ENCODE results near the gene NBPF10.
"Not testable (repeated sequence)": the region's sequence is repeated elsewhere in the genome, so short reads cannot be mapped to it uniquely, and the experiment has no call there.

The NBPF10 gene

GRCh38 chr1:146144465-146144864, at the start of gene NBPF10:
Gene NBPF10 (minus strand): TSS chr1:146144804. CDS start chr1:146144769, 35 bp downstream.
- H2AFZ ChIP-seq (ENCODE audit: low read depth, low read length); H3K36me3 ChIP-seq (ENCODE audit: insufficient read depth, low read length); H3K4me3 ChIP-seq (ENCODE audit: low read length); H3K9me3 ChIP-seq (ENCODE audit: low read length); H3K27me3 ChIP-seq (ENCODE audit: insufficient read depth, low read length); H3K4me1 ChIP-seq (ENCODE audit: insufficient read depth, low read length): not testable (repeated sequence)

- not testable (repeated sequence) for H3K9me3 ChIP-seq (ENCODE audit: low read length); H3K4me1 ChIP-seq (ENCODE audit: insufficient read depth, low read length)
These were observed 29.9 kb upstream of the NBPF10 start for GRCh38 chr1:146174531-146174930.

GRCh38 chr1:146167740-146168139, 23.1 kb upstream of the NBPF10 start:
- H3K27me3 ChIP-seq (ENCODE audit: insufficient read depth, low read length); H3K4me1 ChIP-seq (ENCODE audit: insufficient read depth, low read length); H2AFZ ChIP-seq (ENCODE audit: low read depth, low read length): not testable (repeated sequence)

More at GRCh38 chr1:146174531-146174930, 29.9 kb upstream of the NBPF10 start:
- not testable (repeated sequence) for H2AFZ ChIP-seq (ENCODE audit: low read depth, low read length); H3K4me3 ChIP-seq (ENCODE audit: low read length); H3K27me3 ChIP-seq (ENCODE audit: insufficient read depth, low read length); H3K36me3 ChIP-seq (ENCODE audit: insufficient read depth, low read length)

GRCh38 chr1:146167273-146167672, 22.7 kb upstream of the NBPF10 start:
- not testable (repeated sequence) for H3K9me3 ChIP-seq (ENCODE audit: low read length); H2AFZ ChIP-seq (ENCODE audit: low read depth, low read length); H3K36me3 ChIP-seq (ENCODE audit: insufficient read depth, low read length); H3K4me1 ChIP-seq (ENCODE audit: insufficient read depth, low read length); H3K4me3 ChIP-seq (ENCODE audit: low read length); H3K27me3 ChIP-seq (ENCODE audit: insufficient read depth, low read length)

More at GRCh38 chr1:146167740-146168139, 23.1 kb upstream of the NBPF10 start:
- not testable (repeated sequence) for H3K9me3 ChIP-seq (ENCODE audit: low read length); H3K36me3 ChIP-seq (ENCODE audit: insufficient read depth, low read length); H3K4me3 ChIP-seq (ENCODE audit: low read length)
